ENCODE results near the gene C1GALT1C1.
A peak's percentile ranks its signal among the peaks of the same experiment; 100 is the strongest.
"Not testable (repeated sequence)": the region's sequence is repeated elsewhere in the genome, so short reads cannot be mapped to it uniquely, and the experiment has no call there.

Gene C1GALT1C1

DNA sequence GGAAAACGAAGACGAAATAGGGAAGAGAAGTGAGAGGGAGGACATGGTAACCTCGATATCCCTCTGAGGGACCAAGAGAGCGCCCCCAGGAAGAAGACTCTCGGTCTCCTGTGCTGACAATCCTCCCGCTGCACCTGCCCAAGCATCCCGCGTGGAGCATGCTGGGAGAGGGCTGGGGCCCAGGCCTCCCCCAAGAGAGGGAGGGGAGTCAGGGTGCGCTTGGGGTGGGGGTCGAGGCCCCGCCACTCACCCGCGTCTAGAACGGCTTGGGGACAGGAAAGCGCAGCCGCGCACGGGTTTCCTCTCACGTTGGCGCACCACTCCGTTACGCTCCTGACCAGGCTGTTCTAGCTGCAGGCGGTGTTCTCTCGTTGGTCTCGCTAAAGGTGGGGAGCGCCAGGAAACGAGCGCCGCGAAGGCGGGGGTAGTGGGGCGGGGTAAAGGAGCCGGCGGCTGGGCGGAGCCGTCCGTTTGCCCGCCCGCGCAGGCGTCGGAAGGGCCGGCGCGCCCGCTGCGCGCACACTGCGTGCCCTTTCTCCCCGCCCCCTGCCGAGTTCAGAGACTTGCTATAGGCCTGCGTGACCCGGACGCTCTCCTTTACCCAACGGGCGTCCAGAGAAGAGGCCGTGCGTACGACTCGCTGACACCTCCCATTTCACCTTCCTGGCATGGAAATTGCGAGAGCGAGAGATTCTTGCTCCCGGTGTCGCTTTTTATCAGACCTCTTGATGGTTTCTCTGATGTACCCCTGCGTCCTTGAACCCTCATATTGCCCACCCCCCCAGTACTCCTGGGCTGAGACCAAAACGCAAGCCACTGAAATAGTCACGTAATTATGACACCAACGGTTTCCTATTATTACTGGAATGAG, at the start of gene C1GALT1C1:
TSS of gene C1GALT1C1 (minus strand) at position 388 of the 871 bp plus-strand sequence. CDS start 2,888 bp downstream, outside the sequence.
- no peaks in the 10 kb centered on the region for H3K9me3 ChIP-seq (ENCODE audit: control insufficient read depth, insufficient read depth, low read length)
- DNase-seq (ENCODE audit: low read depth, low spot score): peak; percentile 47
- H3K27ac ChIP-seq (ENCODE audit: low read length): no peak within 1 kb of the TSS
- peak within 1 kb of the TSS; percentile 50; the same call in 1 of the 2 replicates for H3K4me3 ChIP-seq (ENCODE audit: low read length)
- no peaks in the 10 kb centered on the region for H3K4me1 ChIP-seq (ENCODE audit: control insufficient read depth, insufficient read depth, low read length)
- no peaks in the 10 kb centered on the region for H3K27me3 ChIP-seq (ENCODE audit: control insufficient read depth, insufficient read depth, low read length)
- H3K36me3 ChIP-seq (ENCODE audit: control insufficient read depth, insufficient read depth, low read length): no peaks in the 10 kb centered on the region
- no CpG with 5 or more reads among the region's 68 CpGs for WGBS (ENCODE audit: insufficient coverage, insufficient read length)

DNA sequence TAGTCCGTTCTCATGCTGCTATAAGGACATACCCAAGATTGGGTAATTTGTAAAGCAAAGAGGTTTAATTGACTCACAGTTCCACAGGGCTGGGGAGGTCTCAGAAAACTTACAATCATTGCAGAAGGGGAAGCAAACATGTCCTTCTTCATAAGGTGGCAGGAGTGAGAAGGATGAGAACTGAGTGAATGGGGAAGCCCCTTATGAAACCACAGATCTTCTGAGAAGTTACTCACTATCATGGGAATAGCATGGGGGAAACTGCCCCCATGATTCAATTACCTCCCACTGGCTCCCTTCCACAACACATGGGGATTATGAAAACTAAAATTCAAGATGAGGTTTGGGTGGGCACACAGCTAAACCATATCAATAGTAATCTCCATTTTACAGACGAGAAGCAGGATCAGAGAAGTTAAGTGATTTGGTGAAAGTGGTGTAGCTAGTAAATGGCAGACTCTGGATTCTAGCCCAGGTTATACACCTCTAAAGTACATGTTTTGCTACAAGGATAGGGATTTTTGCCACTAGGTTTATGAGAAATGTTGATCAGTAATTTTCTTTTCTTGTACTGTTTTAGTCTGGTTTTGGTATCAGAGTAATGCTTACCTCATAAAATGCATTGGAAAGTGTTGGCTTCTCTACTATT, 47.3 kb upstream of the C1GALT1C1 start:
- Histone ChIP-seq H3K9me3 (ENCODE audit: control insufficient read depth, insufficient read depth, low read length) (no peaks in the 10 kb centered on the region), H3K4me3 (ENCODE audit: low read length) (no peak overlapping the region), H3K27me3 (ENCODE audit: control insufficient read depth, insufficient read depth, low read length) (no peaks in the 10 kb centered on the region), H3K4me1 (ENCODE audit: control insufficient read depth, insufficient read depth, low read length) (no peaks in the 10 kb centered on the region), H3K27ac (ENCODE audit: low read length) (no peak overlapping the region), H3K36me3 (ENCODE audit: control insufficient read depth, insufficient read depth, low read length) (no peaks in the 10 kb centered on the region)
- DNase-seq (ENCODE audit: low read depth, low spot score): no peak
- WGBS (ENCODE audit: insufficient coverage, insufficient read length): no CpG with 5 or more reads among the region's 2 CpGs

DNA sequence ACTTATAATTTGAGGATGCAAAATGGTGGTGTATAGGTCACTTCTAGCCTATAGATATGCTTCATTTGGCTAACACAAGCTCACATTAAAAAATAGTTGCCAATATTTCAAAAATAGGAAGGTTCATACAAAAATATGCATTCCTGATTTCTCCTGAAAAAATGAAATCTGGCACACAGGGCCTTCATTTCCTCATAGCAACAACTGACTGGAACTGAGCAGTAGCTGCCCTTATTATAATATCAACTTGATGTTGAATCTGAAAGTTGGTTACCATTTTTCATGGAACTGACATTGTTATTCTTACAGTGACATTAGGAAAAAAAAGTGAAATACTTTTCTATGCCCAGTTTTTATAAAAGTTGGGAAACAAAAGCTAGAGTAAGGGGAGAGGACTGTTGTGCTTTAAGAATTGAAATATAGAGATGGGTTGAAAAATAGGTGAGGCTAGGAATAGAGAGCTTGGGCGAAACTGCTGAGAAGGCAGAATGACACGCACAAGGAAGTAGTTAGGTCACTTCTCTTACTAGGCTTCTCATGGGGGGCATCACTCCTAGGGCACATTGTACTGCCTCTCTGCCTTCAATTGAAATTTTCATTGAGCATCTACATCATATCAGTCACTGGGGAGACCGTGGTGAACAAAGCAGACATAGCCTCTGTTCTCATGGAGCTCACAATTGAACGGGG, 43.1 kb upstream of the C1GALT1C1 start:
- no peak overlapping the region for H3K27ac ChIP-seq (ENCODE audit: low read length)
- H3K36me3 ChIP-seq (ENCODE audit: control insufficient read depth, insufficient read depth, low read length): no peaks in the 10 kb centered on the region
- H3K4me3 ChIP-seq (ENCODE audit: low read length): no peak overlapping the region
- H3K9me3 ChIP-seq (ENCODE audit: control insufficient read depth, insufficient read depth, low read length): no peaks in the 10 kb centered on the region
- DNase-seq (ENCODE audit: low read depth, low spot score): no peak
- no peaks in the 10 kb centered on the region for H3K4me1 ChIP-seq (ENCODE audit: control insufficient read depth, insufficient read depth, low read length)
- H3K27me3 ChIP-seq (ENCODE audit: control insufficient read depth, insufficient read depth, low read length): no peaks in the 10 kb centered on the region
- WGBS (ENCODE audit: insufficient coverage, insufficient read length): no CpG with 5 or more reads among the region's 4 CpGs

DNA sequence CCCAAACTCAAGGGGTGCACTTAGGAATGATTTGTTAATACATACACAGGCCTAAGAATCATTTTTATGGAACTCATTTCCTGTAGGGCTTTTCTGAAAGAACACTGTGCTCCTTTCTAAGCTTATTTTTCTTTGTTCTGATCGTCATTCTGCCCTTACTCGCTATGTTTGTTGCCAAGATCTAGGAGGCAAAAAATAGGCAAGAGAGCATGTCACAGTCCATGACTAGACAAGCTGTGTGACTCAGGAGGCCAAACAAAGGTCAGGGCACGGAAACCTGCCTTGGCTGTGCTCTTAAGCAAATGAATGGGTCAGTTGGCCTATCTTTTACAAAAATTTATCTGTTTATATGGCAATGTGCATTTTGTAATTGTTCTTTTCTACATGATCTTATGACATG, 42.5 kb upstream of the C1GALT1C1 start:
- H3K36me3 ChIP-seq (ENCODE audit: control insufficient read depth, insufficient read depth, low read length): no peaks in the 10 kb centered on the region
- no peak for DNase-seq (ENCODE audit: low read depth, low spot score)
- no peaks in the 10 kb centered on the region for H3K4me1 ChIP-seq (ENCODE audit: control insufficient read depth, insufficient read depth, low read length)
- no peaks in the 10 kb centered on the region for H3K9me3 ChIP-seq (ENCODE audit: control insufficient read depth, insufficient read depth, low read length)
- no peak overlapping the region for H3K27ac ChIP-seq (ENCODE audit: low read length)
- H3K4me3 ChIP-seq (ENCODE audit: low read length): no peak overlapping the region
- WGBS (ENCODE audit: insufficient coverage, insufficient read length): no CpG with 5 or more reads among the region's 3 CpGs
- no peaks in the 10 kb centered on the region for H3K27me3 ChIP-seq (ENCODE audit: control insufficient read depth, insufficient read depth, low read length)

DNA sequence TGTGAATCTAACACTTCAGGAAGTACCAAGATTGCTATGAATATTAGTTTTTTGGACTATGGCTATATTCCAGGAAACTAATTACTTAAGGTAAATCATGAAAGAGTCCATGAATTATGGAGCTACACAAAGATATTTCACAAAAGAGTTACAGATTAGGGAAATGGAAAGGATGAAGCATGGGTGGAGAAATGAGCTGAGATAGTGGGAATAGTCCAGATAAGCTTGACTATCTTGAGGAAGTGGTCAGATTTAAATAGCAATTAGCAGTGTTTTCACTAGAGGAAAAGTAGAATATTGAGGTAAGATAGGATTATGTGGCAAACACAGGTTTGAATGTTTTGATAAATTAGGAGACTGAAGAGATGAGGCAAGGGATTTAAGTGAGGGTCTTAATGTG, 42.1 kb upstream of the C1GALT1C1 start:
- no peaks in the 10 kb centered on the region for H3K36me3 ChIP-seq (ENCODE audit: control insufficient read depth, insufficient read depth, low read length)
- no peaks in the 10 kb centered on the region for H3K27me3 ChIP-seq (ENCODE audit: control insufficient read depth, insufficient read depth, low read length)
- H3K4me1 ChIP-seq (ENCODE audit: control insufficient read depth, insufficient read depth, low read length): no peaks in the 10 kb centered on the region
- no peak for DNase-seq (ENCODE audit: low read depth, low spot score)
- H3K27ac ChIP-seq (ENCODE audit: low read length): no peak overlapping the region
- H3K9me3 ChIP-seq (ENCODE audit: control insufficient read depth, insufficient read depth, low read length): no peaks in the 10 kb centered on the region
- H3K4me3 ChIP-seq (ENCODE audit: low read length): no peak overlapping the region

DNA sequence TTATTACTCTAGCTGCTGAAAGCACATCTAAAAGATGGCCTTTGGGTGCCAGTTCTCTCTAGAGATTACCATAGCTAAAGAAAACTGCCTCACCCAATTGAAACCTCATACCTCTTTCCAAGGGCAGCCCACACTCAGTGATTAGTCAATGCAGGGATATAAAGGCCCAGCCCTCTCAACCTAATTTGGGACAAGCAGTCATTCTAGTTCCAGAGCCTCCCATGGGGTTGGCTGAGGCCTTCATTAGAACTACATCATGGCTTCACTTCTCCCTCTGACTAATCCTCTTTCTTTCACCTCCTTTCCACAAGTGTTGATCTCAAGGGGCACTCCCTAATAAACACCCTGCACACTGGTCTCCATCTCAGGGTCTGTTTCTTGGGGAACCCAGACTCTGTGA, 38.5 kb upstream of the C1GALT1C1 start:
- Histone ChIP-seq H3K4me1 (ENCODE audit: control insufficient read depth, insufficient read depth, low read length) (no peaks in the 10 kb centered on the region), H3K9me3 (ENCODE audit: control insufficient read depth, insufficient read depth, low read length) (no peaks in the 10 kb centered on the region), H3K36me3 (ENCODE audit: control insufficient read depth, insufficient read depth, low read length) (no peaks in the 10 kb centered on the region), H3K27ac (ENCODE audit: low read length) (no peak overlapping the region), H3K27me3 (ENCODE audit: control insufficient read depth, insufficient read depth, low read length) (no peaks in the 10 kb centered on the region), H3K4me3 (ENCODE audit: low read length) (no peak overlapping the region)
- no peak for DNase-seq (ENCODE audit: low read depth, low spot score)

- H3K36me3 ChIP-seq (ENCODE audit: control insufficient read depth, insufficient read depth, low read length); H3K4me3 ChIP-seq (ENCODE audit: low read length); DNase-seq (ENCODE audit: low read depth, low spot score); H3K27me3 ChIP-seq (ENCODE audit: control insufficient read depth, insufficient read depth, low read length); H3K4me1 ChIP-seq (ENCODE audit: control insufficient read depth, insufficient read depth, low read length); H3K9me3 ChIP-seq (ENCODE audit: control insufficient read depth, insufficient read depth, low read length); H3K27ac ChIP-seq (ENCODE audit: low read length): not testable (repeated sequence)
- no CpG with 5 or more reads among the region's 4 CpGs for WGBS (ENCODE audit: insufficient coverage, insufficient read length)
Measured at GRCh38 chrX:120664535-120664934, 34.7 kb upstream of the C1GALT1C1 start.

DNA sequence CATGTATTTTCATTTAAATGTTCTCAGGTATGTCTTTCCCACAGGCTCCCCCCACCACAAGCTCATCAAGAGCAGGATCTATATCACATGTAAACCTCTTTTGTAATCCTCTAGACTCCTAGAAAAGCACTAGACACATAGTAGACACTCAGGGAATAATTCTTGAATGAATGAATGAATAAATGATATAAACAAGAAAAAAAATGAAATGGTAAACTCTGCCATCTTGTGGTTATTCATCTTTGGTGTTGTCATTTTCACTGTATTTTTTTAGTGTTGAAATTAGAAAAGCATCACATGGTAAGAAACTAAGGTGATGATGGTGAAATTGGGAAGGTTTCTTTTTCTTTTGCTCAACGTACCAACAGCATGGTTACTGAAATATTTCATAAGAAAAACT, 34.2 kb upstream of the C1GALT1C1 start:
- WGBS (ENCODE audit: insufficient coverage, insufficient read length): no CpG with 5 or more reads among the region's 1 CpG
- Histone ChIP-seq H3K27me3 (ENCODE audit: control insufficient read depth, insufficient read depth, low read length) (no peaks in the 10 kb centered on the region), H3K4me3 (ENCODE audit: low read length) (no peak overlapping the region), H3K4me1 (ENCODE audit: control insufficient read depth, insufficient read depth, low read length) (no peaks in the 10 kb centered on the region), H3K27ac (ENCODE audit: low read length) (no peak overlapping the region), H3K9me3 (ENCODE audit: control insufficient read depth, insufficient read depth, low read length) (no peaks in the 10 kb centered on the region), H3K36me3 (ENCODE audit: control insufficient read depth, insufficient read depth, low read length) (no peaks in the 10 kb centered on the region)
- DNase-seq (ENCODE audit: low read depth, low spot score): no peak

GRCh38 chrX:120662662-120663061, 32.8 kb upstream of the C1GALT1C1 start:
- Histone ChIP-seq H3K27me3 (ENCODE audit: control insufficient read depth, insufficient read depth, low read length) (no peaks in the 10 kb centered on the region), H3K4me3 (ENCODE audit: low read length) (no peak overlapping the region), H3K9me3 (ENCODE audit: control insufficient read depth, insufficient read depth, low read length) (no peaks in the 10 kb centered on the region), H3K4me1 (ENCODE audit: control insufficient read depth, insufficient read depth, low read length) (no peaks in the 10 kb centered on the region), H3K27ac (ENCODE audit: low read length) (no peak overlapping the region), H3K36me3 (ENCODE audit: control insufficient read depth, insufficient read depth, low read length) (no peaks in the 10 kb centered on the region)
- DNase-seq (ENCODE audit: low read depth, low spot score): no peak
- WGBS (ENCODE audit: insufficient coverage, insufficient read length): no CpG with 5 or more reads among the region's 5 CpGs

DNA sequence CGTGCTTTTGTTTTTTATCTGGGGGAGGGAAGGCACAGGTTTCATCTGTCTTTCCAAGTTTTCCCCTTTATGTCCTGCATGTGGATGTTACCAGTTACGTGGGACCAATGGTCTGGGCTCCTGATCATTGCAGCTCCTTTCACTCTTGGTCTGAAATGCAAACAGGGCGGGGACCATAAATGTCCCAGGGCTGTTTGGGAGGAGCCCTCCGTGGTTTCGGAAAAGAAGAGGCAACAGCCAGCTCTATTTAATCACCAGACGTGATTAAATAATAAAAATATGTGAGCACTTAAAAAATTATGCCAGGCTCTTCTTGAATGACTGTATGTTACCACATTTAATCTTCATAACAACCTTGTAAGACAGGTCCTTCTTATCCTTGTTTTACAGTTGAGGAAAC, 30.8 kb upstream of the C1GALT1C1 start:
- DNase-seq (ENCODE audit: low read depth, low spot score): no peak
- no CpG with 5 or more reads among the region's 6 CpGs for WGBS (ENCODE audit: insufficient coverage, insufficient read length)

More for the DNA sequence above, 30.8 kb upstream of the C1GALT1C1 start:
- Histone ChIP-seq H3K27ac (ENCODE audit: low read length) (no peak overlapping the region), H3K4me1 (ENCODE audit: control insufficient read depth, insufficient read depth, low read length) (no peaks in the 10 kb centered on the region), H3K27me3 (ENCODE audit: control insufficient read depth, insufficient read depth, low read length) (no peaks in the 10 kb centered on the region), H3K9me3 (ENCODE audit: control insufficient read depth, insufficient read depth, low read length) (no peaks in the 10 kb centered on the region), H3K4me3 (ENCODE audit: low read length) (no peak overlapping the region), H3K36me3 (ENCODE audit: control insufficient read depth, insufficient read depth, low read length) (no peaks in the 10 kb centered on the region)

Measured in iPS DF 6.9 (cell line).